HG03575 (cell line): ENCODE measurements around the gene QSOX2.

Experiments
- ATAC-seq: cut with Tn5 transposase; IDR thresholded peaks from one replicate; pipeline ENCODE4 v1.9.1; 2021; ENCODE audit not compliant: unreplicated experiment, insufficient number of reproducible peaks, low FRiP score; ENCODE audit errors: extremely low read depth

The QSOX2 gene

GRCh38 chr9:136284311-136284710 lies 38.7 kb upstream of the QSOX2 start:
- ATAC-seq: no peak

- no peak for ATAC-seq
Observed at GRCh38 chr9:136283291-136284235, 38.0 kb upstream of the QSOX2 start.

- no peak for ATAC-seq
Observed at GRCh38 chr9:136282272-136282861, 36.8 kb upstream of the QSOX2 start.

- no peak for ATAC-seq
Observed at GRCh38 chr9:136281421-136282271, 36.0 kb upstream of the QSOX2 start.

GRCh38 chr9:136280535-136281315 lies 35.1 kb upstream of the QSOX2 start:
- no peak for ATAC-seq

- no peak for ATAC-seq
Observed at GRCh38 chr9:136279471-136279870, 33.9 kb upstream of the QSOX2 start.

GRCh38 chr9:136278894-136279293 lies 33.3 kb upstream of the QSOX2 start:
- ATAC-seq: no peak

- ATAC-seq: no peak
Observed at GRCh38 chr9:136278221-136278620, 32.6 kb upstream of the QSOX2 start.

- ATAC-seq: no peak
Observed at GRCh38 chr9:136277746-136278145, 32.1 kb upstream of the QSOX2 start.

GRCh38 chr9:136276716-136277115 lies 31.1 kb upstream of the QSOX2 start:
- no peak for ATAC-seq

GRCh38 chr9:136275655-136276429 lies 30.2 kb upstream of the QSOX2 start:
- ATAC-seq: no peak

GRCh38 chr9:136274786-136275654 lies 29.4 kb upstream of the QSOX2 start:
- ATAC-seq: no peak

- ATAC-seq: no peak
Observed at GRCh38 chr9:136273921-136274785, 28.5 kb upstream of the QSOX2 start.

GRCh38 chr9:136273244-136273865 lies 27.7 kb upstream of the QSOX2 start:
- ATAC-seq: no peak

GRCh38 chr9:136270173-136270705 lies 24.6 kb upstream of the QSOX2 start:
- ATAC-seq: no peak

- no peak for ATAC-seq
Observed at GRCh38 chr9:136268735-136269134, 23.1 kb upstream of the QSOX2 start.
